ENCODE results near the gene RERE. TPM values are rescaled to one million over a fixed set of nuclear protein-coding genes. Genes with fewer than 3 reads are reported as not detected.

The RERE gene
- total RNA-seq, 1 experiment from 2014 or later, result 40.6 TPM

- ATAC-seq (no peak), DNase-seq (ENCODE audit: low read depth, low spot score) (no peak)
- Histone ChIP-seq H3K79me2 (ENCODE audit: insufficient read depth, low read length) (no peaks in the 10 kb centered on the region; the same call in 1 of the 2 replicates), H3K4me1 (ENCODE audit: control insufficient read depth in 1 of 2, insufficient read depth in 2 of 2, low read length in 2 of 2) (peaks cover 0 to 3% of the 10 kb centered on the region in 2 experiments; a peak in 2 of 4 replicates), H3K27me3 (ENCODE audit: insufficient read depth, low read length) (no peaks in the 10 kb centered on the region), H3K36me3 (ENCODE audit: control insufficient read depth in 1 of 2, insufficient read depth in 2 of 2, low read length in 2 of 2) (no peaks in the 10 kb centered on the region), H3K9me3 (ENCODE audit: control insufficient read depth in 1 of 2, insufficient read depth in 1 of 2, low read depth in 1 of 2, low read length in 2 of 2) (no peaks in the 10 kb centered on the region), H3K4me2 (ENCODE audit: low read length) (no peak overlapping the region), H4K20me1 (ENCODE audit: insufficient read depth) (no peaks in the 10 kb centered on the region), H3K4me3 (replicated peaks in 1 of 2; ENCODE audit: low read depth in 1 of 2, low read length in 2 of 2) (no peak overlapping the region), H2AFZ (ENCODE audit: low read depth, low read length, poor library complexity, severe bottlenecking) (no peak overlapping the region), H3K9me2 (ENCODE audit: insufficient read depth) (no peaks in the 10 kb centered on the region), H3K27ac (ENCODE audit: low read depth, low read length) (no peak overlapping the region), H3K9ac (ENCODE audit: low read length) (no peak overlapping the region)
- ChIA-PET POLR2A (no interaction called here), RAD21 (ENCODE audit: low non-redundant PET in 1 of 2, low total read pairs in 2 of 2, uncharacterized antibody in 2 of 2, unreplicated experiment in 2 of 2) (no interaction called here), CTCF (no interaction called here)
- intact Hi-C loops (cut with micrococcal nuclease), result no loop called here
- no peak for TF ChIP-seq POLR2AphosphoS5 (IDR thresholded peaks at IDR 0.05; ENCODE audit: low read depth, low read length)
- TF ChIP-seq CEBPB (IDR thresholded peaks at IDR 0.05; ENCODE audit: low read depth), result no peak
- TF ChIP-seq EZH2 (IDR thresholded peaks at IDR 0.05), result no peak
- BruUV-seq (replicated peaks), result no TSS peak
Observed at GRCh38 chr1:8518490-8518801, 299.0 kb downstream of the RERE start.

GRCh38 chr1:8517661-8518489, 299.6 kb downstream of the RERE start:
- Histone ChIP-seq H3K9ac (ENCODE audit: low read length) (no peak overlapping the region), H3K9me2 (ENCODE audit: insufficient read depth) (no peaks in the 10 kb centered on the region), H3K4me3 (replicated peaks in 1 of 2; ENCODE audit: low read depth in 1 of 2, low read length in 2 of 2) (no peak overlapping the region), H3K9me3 (ENCODE audit: control insufficient read depth in 1 of 2, insufficient read depth in 1 of 2, low read depth in 1 of 2, low read length in 2 of 2) (no peaks in the 10 kb centered on the region), H3K79me2 (ENCODE audit: insufficient read depth, low read length) (no peaks in the 10 kb centered on the region; the same call in 1 of the 2 replicates), H4K20me1 (ENCODE audit: insufficient read depth) (no peaks in the 10 kb centered on the region), H3K4me1 (ENCODE audit: control insufficient read depth in 1 of 2, insufficient read depth in 2 of 2, low read length in 2 of 2) (peaks cover 0 to 3% of the 10 kb centered on the region in 2 experiments; a peak in 2 of 4 replicates), H3K36me3 (ENCODE audit: control insufficient read depth in 1 of 2, insufficient read depth in 2 of 2, low read length in 2 of 2) (no peaks in the 10 kb centered on the region), H2AFZ (ENCODE audit: low read depth, low read length, poor library complexity, severe bottlenecking) (no peak overlapping the region), H3K27me3 (ENCODE audit: insufficient read depth, low read length) (no peaks in the 10 kb centered on the region), H3K27ac (ENCODE audit: low read depth, low read length) (no peak overlapping the region), H3K4me2 (ENCODE audit: low read length) (no peak overlapping the region)
- no TSS peak for BruUV-seq (replicated peaks)
- DNase-seq (ENCODE audit: low read depth, low spot score), result no peak
- TF ChIP-seq REST (IDR thresholded peaks at IDR 0.05; ENCODE audit: low read depth) (no peak), RAD21 (IDR thresholded peaks at IDR 0.05; ENCODE audit: low read depth) (no peak), CTCF (IDR thresholded peaks at IDR 0.05 in 2 of 3, conservative IDR thresholded peaks at IDR 0.05 in 1 of 3; ENCODE audit: borderline replicate concordance in 1 of 3, insufficient read depth in 1 of 3, low read depth in 2 of 3, low read length in 2 of 3) (no peak), ZNF274 (IDR thresholded peaks at IDR 0.05; ENCODE audit: low read depth, low read length) (no peak), FOSL1 (IDR thresholded peaks at IDR 0.05; ENCODE audit: low read depth) (no peak), TCF7L2 (IDR thresholded peaks at IDR 0.05; ENCODE audit: borderline replicate concordance, extremely low read depth, insufficient read depth, insufficient read length) (no peak), EGR1 (IDR thresholded peaks at IDR 0.05; ENCODE audit: low read depth) (no peak), ZBTB33 (IDR thresholded peaks at IDR 0.05; ENCODE audit: extremely low read depth, insufficient replicate concordance, low read length) (no peak)
- intact Hi-C loops (cut with micrococcal nuclease), result no loop called here
- CTCF ChIA-PET, result no interaction called here
- POLR2A ChIA-PET, result no interaction called here
- RAD21 ChIA-PET (ENCODE audit: low non-redundant PET in 1 of 2, low total read pairs in 2 of 2, uncharacterized antibody in 2 of 2, unreplicated experiment in 2 of 2), result no interaction called here
- no peak for ATAC-seq
